ENCODE data around the gene KCNIP4.

KCNIP4 gene

DNA sequence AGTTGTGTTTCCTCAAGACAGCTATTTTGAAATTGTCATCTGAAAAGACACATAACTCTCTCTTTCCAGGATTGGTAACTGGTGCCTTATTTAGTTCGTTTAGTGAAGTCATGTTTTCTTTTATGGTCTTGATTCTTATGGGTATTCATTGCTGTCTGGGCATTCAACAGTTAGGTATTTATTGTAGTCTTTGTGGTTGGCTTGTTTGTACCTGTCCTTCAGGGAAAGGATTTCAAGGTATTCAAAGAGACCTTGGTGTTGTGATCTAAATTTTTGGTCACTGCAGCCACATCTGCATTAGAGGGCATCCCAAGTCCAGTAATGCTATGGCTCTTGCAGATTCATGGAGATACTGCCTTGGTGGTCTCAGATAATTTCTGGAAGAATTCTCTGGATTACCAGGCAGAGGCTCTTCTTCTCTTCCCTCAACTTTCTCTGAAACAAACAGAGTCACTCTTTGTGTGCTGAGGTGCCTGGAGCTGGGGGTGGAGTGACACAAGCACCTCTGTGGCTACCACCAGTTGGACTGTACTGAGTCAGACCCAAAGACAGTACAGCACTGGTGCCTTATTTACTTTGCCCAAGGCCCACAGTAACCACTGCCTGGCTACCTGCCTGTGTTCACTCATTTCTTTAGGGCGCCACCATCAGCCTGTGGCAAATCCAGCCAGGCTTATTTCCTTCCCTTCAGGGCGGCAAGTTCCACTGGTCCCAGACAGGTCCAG lies 620.4 kb downstream of the KCNIP4 start:
- Histone ChIP-seq H3K36me3 (ENCODE audit: insufficient read depth, low read length) (no peaks in the 10 kb centered on the region), H3K4me3 (ENCODE audit: low read length, poor library complexity, severe bottlenecking) (no peak overlapping the region), H3K9me3 (ENCODE audit: insufficient read depth, low read depth, low read length) (no peaks in the 10 kb centered on the region), H3K27me3 (ENCODE audit: insufficient read depth, low read length, poor library complexity, severe bottlenecking) (no peaks in the 10 kb centered on the region), H3K4me2 (ENCODE audit: low read depth, low read length, poor library complexity, severe bottlenecking) (no peak overlapping the region), H4K20me1 (ENCODE audit: insufficient read depth, low read length, poor library complexity, severe bottlenecking) (no peaks in the 10 kb centered on the region), H3K9me2 (replicated peaks; ENCODE audit: low read depth, low read length) (no peaks in the 10 kb centered on the region), H3K79me2 (ENCODE audit: insufficient read depth, low read length) (no peaks in the 10 kb centered on the region), H3K9ac (ENCODE audit: low read depth, low read length, poor library complexity, severe bottlenecking) (no peak overlapping the region), H2AFZ (ENCODE audit: low read length) (no peak overlapping the region), H3K4me1 (ENCODE audit: insufficient read depth, low read length, poor library complexity, severe bottlenecking) (no peaks in the 10 kb centered on the region), H3F3A (ENCODE audit: low read depth) (no peaks in the 10 kb centered on the region)
- TF ChIP-seq EZH2phosphoT487 (IDR thresholded peaks at IDR 0.05; ENCODE audit: borderline replicate concordance), result no peak
- TF ChIP-seq CTCF (conservative IDR thresholded peaks at IDR 0.05; ENCODE audit: low read length), result no peak

DNA sequence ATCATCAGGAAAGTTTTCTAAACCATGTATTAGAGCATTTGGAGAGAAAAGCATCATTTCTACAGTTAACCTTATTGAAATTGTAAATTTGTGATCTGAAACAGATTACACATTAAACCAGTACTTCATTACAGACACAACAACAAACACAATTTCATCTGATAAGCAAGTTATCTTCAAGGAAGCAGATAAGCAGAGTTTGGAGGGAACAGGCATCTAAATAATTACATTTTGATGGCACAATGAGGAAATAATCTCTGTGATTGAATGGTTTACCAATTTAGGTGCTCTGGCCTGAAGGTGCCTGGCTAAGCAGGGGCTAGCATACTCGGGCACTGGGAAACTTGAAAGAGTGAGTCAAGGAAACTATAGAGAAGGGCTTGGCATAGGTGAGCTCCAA lies 628.5 kb downstream of the KCNIP4 start:
- Histone ChIP-seq H3K4me2 (ENCODE audit: low read depth, low read length, poor library complexity, severe bottlenecking) (no peak overlapping the region), H3K9ac (ENCODE audit: low read depth, low read length, poor library complexity, severe bottlenecking) (no peak overlapping the region), H3F3A (ENCODE audit: low read depth) (no peaks in the 10 kb centered on the region), H3K4me1 (ENCODE audit: insufficient read depth, low read length, poor library complexity, severe bottlenecking) (no peaks in the 10 kb centered on the region), H4K20me1 (ENCODE audit: insufficient read depth, low read length, poor library complexity, severe bottlenecking) (no peaks in the 10 kb centered on the region), H3K36me3 (ENCODE audit: insufficient read depth, low read length) (no peaks in the 10 kb centered on the region), H2AFZ (ENCODE audit: low read length) (no peak overlapping the region), H3K4me3 (ENCODE audit: low read length, poor library complexity, severe bottlenecking) (no peak overlapping the region), H3K9me3 (ENCODE audit: insufficient read depth, low read depth, low read length) (no peaks in the 10 kb centered on the region), H3K27me3 (ENCODE audit: insufficient read depth, low read length, poor library complexity, severe bottlenecking) (no peaks in the 10 kb centered on the region), H3K79me2 (ENCODE audit: insufficient read depth, low read length) (no peaks in the 10 kb centered on the region), H3K9me2 (replicated peaks; ENCODE audit: low read depth, low read length) (no peaks in the 10 kb centered on the region)
- TF ChIP-seq CTCF (conservative IDR thresholded peaks at IDR 0.05; ENCODE audit: low read length) (no peak), EZH2phosphoT487 (IDR thresholded peaks at IDR 0.05; ENCODE audit: borderline replicate concordance) (no peak)

GRCh38 chr4:21307709-21308108 lies 640.9 kb downstream of the KCNIP4 start:
- H3K36me3 ChIP-seq (ENCODE audit: insufficient read depth, low read length), result no peaks in the 10 kb centered on the region
- no peaks in the 10 kb centered on the region for H3K4me1 ChIP-seq (ENCODE audit: insufficient read depth, low read length, poor library complexity, severe bottlenecking)
- H3K4me3 ChIP-seq (ENCODE audit: low read length, poor library complexity, severe bottlenecking), result no peak overlapping the region
- H3K27me3 ChIP-seq (ENCODE audit: insufficient read depth, low read length, poor library complexity, severe bottlenecking), result no peaks in the 10 kb centered on the region
- H2AFZ ChIP-seq (ENCODE audit: low read length), result no peak overlapping the region
- no peaks in the 10 kb centered on the region for H3K79me2 ChIP-seq (ENCODE audit: insufficient read depth, low read length)
- H3F3A ChIP-seq (ENCODE audit: low read depth), result no peaks in the 10 kb centered on the region
- TF ChIP-seq EZH2phosphoT487 (IDR thresholded peaks at IDR 0.05; ENCODE audit: borderline replicate concordance), result no peak
- no peak for TF ChIP-seq CTCF (conservative IDR thresholded peaks at IDR 0.05; ENCODE audit: low read length)
- no peaks in the 10 kb centered on the region for H4K20me1 ChIP-seq (ENCODE audit: insufficient read depth, low read length, poor library complexity, severe bottlenecking)
- H3K9me3 ChIP-seq (ENCODE audit: insufficient read depth, low read depth, low read length), result no peaks in the 10 kb centered on the region
- H3K9ac ChIP-seq (ENCODE audit: low read depth, low read length, poor library complexity, severe bottlenecking), result no peak overlapping the region
- H3K4me2 ChIP-seq (ENCODE audit: low read depth, low read length, poor library complexity, severe bottlenecking), result no peak overlapping the region
- no peaks in the 10 kb centered on the region for H3K9me2 ChIP-seq (replicated peaks; ENCODE audit: low read depth, low read length)
